HFF-Myc (cell line): ENCODE data around the gene TRIM27.
"Not testable (repeated sequence)": the region's sequence is repeated elsewhere in the genome, so short reads cannot be mapped to it uniquely, and the experiment has no call there.

ENCODE experiments used
- DNase-seq: peaks from one replicate; pipeline ENCODE4 v3.0.0-alpha.2; 2011; ENCODE audit warnings: low read depth; ENCODE audit errors: extremely low read depth
- H3K4me3 ChIP-seq: replicated peaks from 2 replicates; pipeline ENCODE4 v1.5.1; 2011; ENCODE audit warnings: low read depth, mild to moderate bottlenecking, control low read depth, low read length
- TF ChIP-seq, protein P1 (sequence below): IDR thresholded peaks from 2 replicates; pipeline ENCODE4 v1.5.1; 2012; ENCODE audit warnings: mild to moderate bottlenecking, low read depth, low read length, control low read depth; ENCODE audit errors: missing control alignments

TRIM27 gene

DNA sequence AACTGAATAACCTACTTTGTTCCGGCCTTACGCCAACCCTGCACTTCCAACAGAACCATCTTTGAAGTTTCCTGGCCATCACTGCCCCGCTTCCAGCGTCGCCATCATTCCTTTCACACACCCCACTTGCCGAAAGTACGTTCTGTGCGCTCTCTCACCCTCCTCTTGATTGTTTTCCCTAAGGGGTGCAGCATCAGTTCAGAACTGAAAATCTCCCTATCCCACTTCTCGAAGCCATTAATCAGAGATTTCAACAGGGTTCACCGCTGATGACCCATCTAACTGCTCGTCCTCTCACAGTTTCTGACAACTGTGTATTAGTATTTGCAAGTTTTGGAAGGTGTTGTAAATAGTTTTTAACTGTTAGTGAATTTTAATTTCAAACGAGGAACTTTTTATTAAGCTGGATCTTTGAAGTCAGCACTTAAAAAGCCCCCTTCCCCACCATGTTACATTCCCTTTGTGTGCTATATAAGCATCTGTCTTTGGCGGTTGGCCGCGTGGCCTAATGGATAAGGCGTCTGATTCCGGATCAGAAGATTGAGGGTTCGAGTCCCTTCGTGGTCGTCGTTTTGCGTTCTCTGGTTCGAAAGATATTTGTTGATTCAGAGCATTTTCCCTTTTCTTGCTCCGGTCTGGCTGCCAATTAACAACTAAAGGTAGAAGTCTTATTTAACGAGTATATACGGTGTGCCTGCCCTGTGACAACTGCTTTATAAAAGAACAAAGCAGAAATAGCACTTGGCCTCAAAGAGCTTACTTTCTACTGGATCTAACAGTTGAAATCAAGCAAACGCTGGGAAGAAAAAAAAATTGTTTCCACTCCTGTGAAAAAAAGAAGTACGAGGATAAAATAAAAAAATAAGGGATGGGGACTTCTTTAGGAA is 42.6 kb downstream of the TRIM27 start:
- peak; percentile 48 for DNase-seq
- TF ChIP-seq, protein P1, sequence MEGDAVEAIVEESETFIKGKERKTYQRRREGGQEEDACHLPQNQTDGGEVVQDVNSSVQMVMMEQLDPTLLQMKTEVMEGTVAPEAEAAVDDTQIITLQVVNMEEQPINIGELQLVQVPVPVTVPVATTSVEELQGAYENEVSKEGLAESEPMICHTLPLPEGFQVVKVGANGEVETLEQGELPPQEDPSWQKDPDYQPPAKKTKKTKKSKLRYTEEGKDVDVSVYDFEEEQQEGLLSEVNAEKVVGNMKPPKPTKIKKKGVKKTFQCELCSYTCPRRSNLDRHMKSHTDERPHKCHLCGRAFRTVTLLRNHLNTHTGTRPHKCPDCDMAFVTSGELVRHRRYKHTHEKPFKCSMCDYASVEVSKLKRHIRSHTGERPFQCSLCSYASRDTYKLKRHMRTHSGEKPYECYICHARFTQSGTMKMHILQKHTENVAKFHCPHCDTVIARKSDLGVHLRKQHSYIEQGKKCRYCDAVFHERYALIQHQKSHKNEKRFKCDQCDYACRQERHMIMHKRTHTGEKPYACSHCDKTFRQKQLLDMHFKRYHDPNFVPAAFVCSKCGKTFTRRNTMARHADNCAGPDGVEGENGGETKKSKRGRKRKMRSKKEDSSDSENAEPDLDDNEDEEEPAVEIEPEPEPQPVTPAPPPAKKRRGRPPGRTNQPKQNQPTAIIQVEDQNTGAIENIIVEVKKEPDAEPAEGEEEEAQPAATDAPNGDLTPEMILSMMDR = no peak
- peak overlapping the region; percentile 55 for H3K4me3 ChIP-seq

DNA sequence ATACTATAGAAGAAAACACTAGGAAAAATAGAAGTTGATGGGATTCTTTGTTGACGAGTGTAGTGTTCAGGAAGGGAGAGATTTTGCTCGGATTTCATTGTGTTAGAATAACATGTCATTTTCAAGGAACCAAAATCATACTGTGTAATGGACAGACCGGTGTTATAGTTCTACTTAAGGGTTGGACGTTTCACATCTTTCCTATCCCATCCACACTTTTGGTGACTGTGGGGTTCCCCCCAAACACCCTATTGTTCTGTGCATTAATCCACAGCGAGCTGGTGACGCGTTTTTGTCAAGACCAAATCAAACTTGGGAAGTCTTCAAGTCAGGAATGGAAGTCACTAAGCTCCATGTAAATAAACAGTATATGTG is 43.3 kb downstream of the TRIM27 start:
- peak overlapping the region; percentile 55 for H3K4me3 ChIP-seq
- no peak for DNase-seq
- TF ChIP-seq, protein P1 = no peak

DNA sequence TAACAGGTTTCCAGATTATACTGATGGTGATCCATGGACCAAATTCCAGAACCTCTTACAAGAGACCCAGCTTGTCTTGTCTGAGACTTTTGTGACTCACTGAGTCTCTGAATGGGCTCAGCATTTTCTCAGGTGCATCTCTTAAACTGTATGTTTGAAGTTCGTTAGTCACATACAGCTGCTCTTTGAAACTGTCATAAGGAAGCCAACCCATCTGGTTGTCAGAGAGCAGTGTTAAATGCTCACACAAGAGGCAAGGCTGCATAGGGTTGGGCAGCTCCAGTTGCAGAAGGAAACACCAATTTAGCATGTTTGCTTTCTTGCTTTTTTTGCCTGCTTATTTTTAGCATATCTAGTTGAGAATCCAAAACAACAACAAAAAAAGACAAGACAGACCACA is 47.1 kb downstream of the TRIM27 start:
- TF ChIP-seq, protein P1 = no peak
- no peak for DNase-seq
- no peak overlapping the region for H3K4me3 ChIP-seq

DNA sequence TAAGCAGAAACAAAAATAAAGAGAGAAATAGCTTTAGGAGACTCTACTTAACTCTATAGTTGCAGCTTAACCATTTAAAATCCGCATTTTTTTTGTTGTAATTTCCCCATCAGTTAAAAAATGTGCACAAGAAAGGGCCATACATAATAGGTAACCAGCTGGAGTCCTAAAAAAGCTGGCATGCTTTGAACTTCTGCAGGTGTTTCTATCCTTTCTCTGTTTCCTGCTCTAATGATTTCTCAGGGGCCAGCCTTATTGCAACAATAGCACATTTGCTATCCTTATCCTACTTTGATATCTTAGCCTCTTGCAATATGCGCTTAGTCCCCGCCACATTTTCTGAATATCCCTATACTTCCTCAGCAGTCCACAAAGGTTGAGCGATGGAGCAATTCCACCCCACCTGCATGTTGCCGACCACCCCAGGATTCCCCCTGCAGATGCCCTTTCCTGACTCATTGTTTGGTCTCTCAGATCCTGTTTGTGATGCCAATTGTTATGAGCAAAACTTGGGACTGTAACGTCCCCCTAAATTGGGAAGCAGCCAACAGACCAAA is 48.5 kb downstream of the TRIM27 start:
- H3K4me3 ChIP-seq = no peak overlapping the region
- DNase-seq = no peak
- TF ChIP-seq, protein P1 = no peak

DNA sequence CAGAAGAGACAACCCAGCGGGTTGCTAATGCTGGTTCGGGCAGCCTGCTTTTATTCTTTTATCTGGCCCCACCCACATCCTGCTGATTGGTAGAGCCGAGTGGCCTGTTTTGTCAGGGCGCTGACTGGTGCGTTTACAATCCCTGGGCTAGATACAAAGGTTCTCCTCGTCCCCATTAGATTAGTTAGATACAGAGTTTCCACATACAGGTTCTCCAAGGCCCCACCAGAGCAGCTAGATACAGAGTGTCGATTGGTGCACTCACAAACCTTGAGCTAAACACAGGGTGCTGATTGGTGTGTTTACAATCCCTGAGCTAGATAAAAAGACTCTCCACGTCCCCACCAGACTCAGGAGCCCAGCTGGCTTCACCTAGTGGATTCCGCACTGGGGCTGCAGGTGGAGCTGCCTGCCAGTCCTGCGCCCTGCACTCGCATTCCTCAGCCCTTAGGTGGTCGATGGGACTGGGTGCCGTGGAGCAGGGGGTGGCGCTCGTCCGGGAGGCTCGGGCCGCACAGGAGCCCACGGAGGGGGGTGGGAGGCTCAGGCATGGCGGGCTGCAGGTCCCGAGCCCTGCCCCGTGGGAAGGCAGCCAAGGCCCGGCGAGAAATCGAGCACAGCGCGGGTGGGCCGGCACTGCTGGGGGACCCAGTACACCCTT is 51.5 kb downstream of the TRIM27 start:
- not testable (repeated sequence) for DNase-seq, H3K4me3 ChIP-seq

DNA sequence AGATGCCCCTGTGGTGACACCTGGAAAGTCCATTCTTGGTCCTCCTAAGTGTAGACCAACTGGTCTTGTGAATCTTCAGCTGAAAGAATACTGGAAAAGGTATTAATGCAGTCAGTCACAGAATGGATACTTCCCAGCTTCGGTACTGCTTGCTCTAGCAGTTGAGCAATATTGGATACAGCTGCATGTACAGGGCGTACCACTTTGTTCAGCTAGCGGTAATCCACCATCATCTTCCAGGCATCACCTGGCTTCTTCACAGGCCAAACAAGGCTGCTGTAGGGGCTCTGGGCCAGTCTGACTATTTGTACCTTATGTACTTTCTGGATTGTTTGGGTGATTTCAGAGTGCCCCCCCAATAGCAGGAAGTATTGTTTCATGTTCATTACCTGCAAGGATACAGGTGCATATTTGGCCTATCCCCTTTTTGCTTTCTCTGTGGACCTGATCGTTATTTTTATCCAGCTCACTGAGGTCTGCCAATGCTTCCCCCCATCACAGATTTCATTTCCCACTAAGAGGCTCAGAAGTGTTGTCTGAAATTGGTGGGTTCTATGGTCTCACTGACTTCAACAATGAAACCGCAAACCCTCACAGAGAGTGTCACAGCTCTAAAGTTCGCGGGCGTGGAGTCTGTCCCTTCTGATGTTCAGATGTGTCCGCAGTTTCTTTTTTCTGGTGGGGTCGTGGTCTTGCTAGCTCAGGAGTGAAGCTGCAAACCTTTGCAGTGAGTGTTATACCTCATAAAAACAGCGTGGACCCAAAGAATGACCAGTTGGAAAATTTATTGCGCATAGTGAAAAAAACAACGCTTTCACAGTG is 52.2 kb downstream of the TRIM27 start:
- TF ChIP-seq, protein P1 = no peak
- DNase-seq = no peak
- no peak overlapping the region for H3K4me3 ChIP-seq
